ENCODE data around the gene TBATA.

- TF ChIP-seq CTCF (IDR thresholded peaks at IDR 0.05 in 8 of 11, conservative IDR thresholded peaks at IDR 0.05 in 3 of 11) (no peak), POLR2AphosphoS5 (IDR thresholded peaks at IDR 0.05) (no peak)
These were observed 1.7 kb upstream of the TBATA start for GRCh38 chr10:70786799-70787415.

Measured in spleen (tissue), 7 donors.